Measurements from ENCODE around the gene TIMM10B. TPM values are rescaled to one million over a fixed set of nuclear protein-coding genes. Genes with fewer than 3 reads are reported as not detected.

Gene TIMM10B
- total RNA-seq, 1 experiment from 2014 or later, result 41.7 TPM

DNA sequence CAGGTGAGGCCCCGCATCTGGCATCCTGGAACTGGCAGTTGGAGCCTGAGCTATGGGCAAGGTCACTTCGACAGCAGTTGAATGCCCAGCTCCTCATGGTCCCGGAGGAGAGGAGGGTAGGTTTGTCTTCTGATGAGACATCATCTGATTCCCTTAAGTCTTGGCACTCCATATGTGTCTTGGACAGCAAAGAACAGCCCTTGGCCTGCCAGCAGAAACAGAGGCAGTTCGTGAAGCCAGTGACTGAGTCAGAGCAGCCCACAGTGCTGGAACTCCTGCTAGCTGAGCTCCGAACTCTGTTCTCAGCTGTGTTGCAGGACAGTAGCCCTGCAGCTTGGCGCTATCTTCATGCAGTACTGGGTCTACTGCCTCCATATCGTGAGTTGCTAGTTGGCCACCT lies 16.8 kb downstream of the TIMM10B start:
- no peak overlapping the region for H3K27ac Mint-ChIP-seq (ENCODE audit: unreplicated experiment)
- no TSS peak for BruUV-seq (replicated peaks)
- H3K36me3 Mint-ChIP-seq (ENCODE audit: insufficient read depth, unreplicated experiment), result peaks cover 6% of the 10 kb centered on the region
- H3K27me3 Mint-ChIP-seq (ENCODE audit: unreplicated experiment), result no peaks in the 10 kb centered on the region
- H3K4me3 Mint-ChIP-seq (ENCODE audit: low read depth, unreplicated experiment), result no peak overlapping the region
- H3K4me1 Mint-ChIP-seq (ENCODE audit: low read depth, unreplicated experiment), result no peaks in the 10 kb centered on the region
- DNase-seq, result no peak
- CTCF ChIA-PET, result no interaction called here
- TF ChIP-seq, protein P1, sequence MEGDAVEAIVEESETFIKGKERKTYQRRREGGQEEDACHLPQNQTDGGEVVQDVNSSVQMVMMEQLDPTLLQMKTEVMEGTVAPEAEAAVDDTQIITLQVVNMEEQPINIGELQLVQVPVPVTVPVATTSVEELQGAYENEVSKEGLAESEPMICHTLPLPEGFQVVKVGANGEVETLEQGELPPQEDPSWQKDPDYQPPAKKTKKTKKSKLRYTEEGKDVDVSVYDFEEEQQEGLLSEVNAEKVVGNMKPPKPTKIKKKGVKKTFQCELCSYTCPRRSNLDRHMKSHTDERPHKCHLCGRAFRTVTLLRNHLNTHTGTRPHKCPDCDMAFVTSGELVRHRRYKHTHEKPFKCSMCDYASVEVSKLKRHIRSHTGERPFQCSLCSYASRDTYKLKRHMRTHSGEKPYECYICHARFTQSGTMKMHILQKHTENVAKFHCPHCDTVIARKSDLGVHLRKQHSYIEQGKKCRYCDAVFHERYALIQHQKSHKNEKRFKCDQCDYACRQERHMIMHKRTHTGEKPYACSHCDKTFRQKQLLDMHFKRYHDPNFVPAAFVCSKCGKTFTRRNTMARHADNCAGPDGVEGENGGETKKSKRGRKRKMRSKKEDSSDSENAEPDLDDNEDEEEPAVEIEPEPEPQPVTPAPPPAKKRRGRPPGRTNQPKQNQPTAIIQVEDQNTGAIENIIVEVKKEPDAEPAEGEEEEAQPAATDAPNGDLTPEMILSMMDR (IDR thresholded peaks at IDR 0.05; ENCODE audit: unreplicated experiment), result no peak
- intact Hi-C loops (cut with micrococcal nuclease; ENCODE audit: unreplicated experiment), result no loop called here
- no peaks in the 10 kb centered on the region for H3K9me3 Mint-ChIP-seq (ENCODE audit: low read depth, unreplicated experiment)

DNA sequence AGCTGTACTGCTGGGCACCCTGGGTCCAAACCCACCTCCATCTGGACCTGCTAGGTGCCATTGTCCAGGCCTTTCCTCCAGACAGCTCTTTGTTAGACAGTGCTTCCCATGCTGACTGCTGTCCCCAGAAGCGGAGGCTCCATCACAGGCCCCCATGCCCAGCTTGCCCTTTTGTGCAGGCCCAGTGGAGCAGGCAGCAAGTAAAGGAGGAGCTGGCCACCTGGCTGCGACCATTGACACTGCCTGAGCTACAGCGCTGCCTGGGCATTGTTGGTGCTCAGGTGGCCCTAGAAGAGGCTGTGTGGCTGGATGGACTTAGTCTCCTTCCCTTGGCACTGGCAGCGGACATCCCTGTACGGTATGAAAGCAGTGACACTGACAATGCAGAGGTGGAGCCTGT lies 17.2 kb downstream of the TIMM10B start:
- CTCF ChIA-PET, result no interaction called here
- TF ChIP-seq, protein P1 (IDR thresholded peaks at IDR 0.05; ENCODE audit: unreplicated experiment), result no peak
- no TSS peak for BruUV-seq (replicated peaks)

DNA sequence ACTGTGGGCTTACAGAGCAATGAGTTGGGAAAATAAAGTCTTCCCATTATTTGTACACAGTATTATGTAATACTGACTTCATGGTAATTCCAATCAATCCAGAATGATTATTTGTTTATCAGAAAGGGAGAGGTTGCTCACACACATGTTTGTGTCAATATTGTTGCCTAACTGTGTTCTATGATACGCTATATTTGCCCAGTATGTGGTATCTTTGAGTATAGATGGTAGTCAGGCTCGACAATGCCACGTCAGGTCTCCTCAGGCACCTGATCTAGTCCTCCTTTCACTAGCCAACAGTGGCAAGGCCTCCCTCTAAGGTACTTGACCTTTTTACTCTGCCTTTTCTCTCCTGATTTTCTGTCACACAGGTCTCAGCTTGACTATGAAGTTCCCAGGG lies 21.1 kb downstream of the TIMM10B start:
- H3K27ac Mint-ChIP-seq (ENCODE audit: unreplicated experiment), result no peak overlapping the region
- TF ChIP-seq, protein P1 (IDR thresholded peaks at IDR 0.05; ENCODE audit: unreplicated experiment), result no peak
- DNase-seq, result no peak
- no peak overlapping the region for H3K4me3 Mint-ChIP-seq (ENCODE audit: low read depth, unreplicated experiment)
- H3K4me1 Mint-ChIP-seq (ENCODE audit: low read depth, unreplicated experiment), result no peaks in the 10 kb centered on the region
- intact Hi-C loops (cut with micrococcal nuclease; ENCODE audit: unreplicated experiment), result no loop called here
- CTCF ChIA-PET, result no interaction called here
- peaks cover 8% of the 10 kb centered on the region for H3K36me3 Mint-ChIP-seq (ENCODE audit: insufficient read depth, unreplicated experiment)
- no peaks in the 10 kb centered on the region for H3K9me3 Mint-ChIP-seq (ENCODE audit: low read depth, unreplicated experiment)
- BruUV-seq (replicated peaks), result no TSS peak
- H3K27me3 Mint-ChIP-seq (ENCODE audit: unreplicated experiment), result no peaks in the 10 kb centered on the region

More for the DNA sequence above, 17.2 kb downstream of the TIMM10B start:
- H3K9me3 Mint-ChIP-seq (ENCODE audit: low read depth, unreplicated experiment), result no peaks in the 10 kb centered on the region
- no peaks in the 10 kb centered on the region for H3K27me3 Mint-ChIP-seq (ENCODE audit: unreplicated experiment)
- no peak for DNase-seq
- H3K4me3 Mint-ChIP-seq (ENCODE audit: low read depth, unreplicated experiment), result no peak overlapping the region
- H3K36me3 Mint-ChIP-seq (ENCODE audit: insufficient read depth, unreplicated experiment), result peaks cover 6% of the 10 kb centered on the region
- intact Hi-C loops (cut with micrococcal nuclease; ENCODE audit: unreplicated experiment), result no loop called here
- no peaks in the 10 kb centered on the region for H3K4me1 Mint-ChIP-seq (ENCODE audit: low read depth, unreplicated experiment)
- H3K27ac Mint-ChIP-seq (ENCODE audit: unreplicated experiment), result no peak overlapping the region

DNA sequence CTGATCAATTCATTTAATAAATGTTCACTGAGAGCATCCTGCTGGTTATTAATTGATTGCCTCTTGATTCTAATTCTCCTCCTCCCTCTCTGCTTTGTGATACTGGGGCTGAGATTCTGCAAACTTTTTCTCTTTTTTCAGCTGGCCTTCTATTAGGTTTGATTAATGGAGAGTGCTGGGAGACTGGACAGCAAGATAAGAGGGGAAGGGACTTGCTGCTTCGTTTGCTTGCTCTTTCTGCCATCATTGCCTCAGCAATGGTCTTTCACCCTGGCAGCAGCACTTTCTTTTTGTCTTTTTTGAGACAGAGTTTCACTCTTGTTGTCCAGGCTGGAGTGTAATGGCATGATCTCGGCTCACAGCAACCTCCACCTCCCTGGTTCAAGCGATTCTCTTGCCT lies 22.9 kb downstream of the TIMM10B start:
- Mint-ChIP-seq H3K4me1 (ENCODE audit: low read depth, unreplicated experiment) (no peaks in the 10 kb centered on the region), H3K27ac (ENCODE audit: unreplicated experiment) (no peak overlapping the region), H3K9me3 (ENCODE audit: low read depth, unreplicated experiment) (no peaks in the 10 kb centered on the region), H3K27me3 (ENCODE audit: unreplicated experiment) (no peaks in the 10 kb centered on the region), H3K36me3 (ENCODE audit: insufficient read depth, unreplicated experiment) (peaks cover 6% of the 10 kb centered on the region), H3K4me3 (ENCODE audit: low read depth, unreplicated experiment) (no peak overlapping the region)
- TF ChIP-seq, protein P1 (IDR thresholded peaks at IDR 0.05; ENCODE audit: unreplicated experiment), result no peak
- DNase-seq, result no peak
- intact Hi-C loops (cut with micrococcal nuclease; ENCODE audit: unreplicated experiment), result loop anchor here (2.0 kb wide), 1 partner anchor 65 kb away; no protein-coding TSS in a partner anchor
- CTCF ChIA-PET, result interaction anchor here (0.7 to 3.1 kb wide), 2 partner anchors 124 to 125 kb away, joined by 3 to 27 read pairs; no protein-coding TSS in a partner anchor
- BruUV-seq (replicated peaks), result no TSS peak

Measured in Calu3 (cell line).